Right lobe of liver (tissue), 6 donors: ENCODE data around the gene UCK2. TPM values are rescaled to one million over a fixed set of nuclear protein-coding genes. Genes with fewer than 3 reads are reported as not detected.

ENCODE experiments used
- ATAC-seq, 4 donors: fragments of 200-7000 bp; cut with Tn5 transposase; one replicate each; pipeline ENCODE4 v1.9.1; 2020; ENCODE audit warnings: mild to moderate bottlenecking in 4 of 4, moderate library complexity in 4 of 4
- DNase-seq, 3 donors: peaks; one replicate each; pipeline ENCODE4 v3.0.0-alpha.2; 2020
- H3K27ac ChIP-seq, 3 donors: fragments of 200-600 bp; one replicate each; pipeline ENCODE4 v1.8.0; 2022
- H3K27me3 ChIP-seq, 2 donors: fragments of 200-600 bp; one replicate each; pipeline ENCODE4 v1.8.0; 2022
- H3K36me3 ChIP-seq, 4 donors: fragments of 200-600 bp; sonication (generic) in 1 of 4; one replicate each; pipeline versions ENCODE4 v1.5.1 to v1.8.0; 2017 to 2022; ENCODE audit warnings: control low read depth in 1 of 4
- H3K4me1 ChIP-seq, 4 donors: fragments of 200-600 bp; sonication (generic) in 1 of 4; one replicate each; pipeline versions ENCODE4 v1.5.1 to v1.8.0; 2017 to 2022; ENCODE audit warnings: control low read depth in 1 of 4
- H3K4me3 ChIP-seq, 3 donors: fragments of 200-600 bp; one replicate each; pipeline ENCODE4 v1.8.0; 2022
- H3K9me3 ChIP-seq, 4 donors: fragments of 200-600 bp; sonication (generic) in 1 of 4; one replicate each; pipeline versions ENCODE4 v1.5.1 to v1.8.0; 2017 to 2022; ENCODE audit warnings: control low read depth in 1 of 4
- POLR2A ChIP-seq: fragments of 450-650 bp; IDR thresholded peaks from one replicate; pipeline ENCODE4 v1.6.1; 2017; ENCODE audit warnings: antibody characterized with exemption, mild to moderate bottlenecking
- WGBS: methylation state at CpG from one replicate; pipeline ENCODE4 v1.1.6; 2018; ENCODE audit warnings: low coverage, low lambda C conversion rate; ENCODE audit not compliant: insufficient coverage; ENCODE audit errors: missing lambda C conversion rate; 5-methylcytosine and 5-hydroxymethylcytosine counted together
- intact Hi-C, 2 donors: fragments of 100-400 bp; cut with DNase I; formaldehyde crosslinking; loops; one replicate each; pipeline versions ENCODE4 v1.11.2 to v1.14.1; 2022
- total RNA-seq, 6 experiments: library from RNA; depleted of rRNA in 2 of 6; stranded (reverse); fragments of >200 nt in 2 of 6; fragmentation: NEBNext Ultra II Directional in 3 of 6; extraction: Animal tissue kit (Norgen Biotek cat#: 25700) in 3 of 6; gene quantifications; one replicate each; pipeline versions ENCODE4 v1.1.0 to v1.2.4, GENCODE V29; 2016 to 2023
- TF ChIP-seq, protein P1 (sequence below), 4 donors: fragments of 200-600 bp in 3 of 4; fragments of 450-650 bp in 1 of 4; IDR thresholded peaks; one replicate each; pipeline versions ENCODE4 v1.5.1 to v1.8.0; 2016 to 2022; ENCODE audit warnings: antibody characterized with exemption in 4 of 4, mild to moderate bottlenecking in 2 of 4
- donor health status: DM: no; HTN: yes; CAD: no.
- donor health status: DM: no; HTN: no; CAD: no.
- donor health status: DM: no; HTN: no; CAD: no.
- donor health status: DM: no; HTN: yes; CAD: no.
- donor health status: DM: no; HTN: yes; CAD: no.

UCK2 gene
- total RNA-seq, 6 experiments from 2014 or later, result 8.4 to 22.9 (median 10.4) TPM

DNA sequence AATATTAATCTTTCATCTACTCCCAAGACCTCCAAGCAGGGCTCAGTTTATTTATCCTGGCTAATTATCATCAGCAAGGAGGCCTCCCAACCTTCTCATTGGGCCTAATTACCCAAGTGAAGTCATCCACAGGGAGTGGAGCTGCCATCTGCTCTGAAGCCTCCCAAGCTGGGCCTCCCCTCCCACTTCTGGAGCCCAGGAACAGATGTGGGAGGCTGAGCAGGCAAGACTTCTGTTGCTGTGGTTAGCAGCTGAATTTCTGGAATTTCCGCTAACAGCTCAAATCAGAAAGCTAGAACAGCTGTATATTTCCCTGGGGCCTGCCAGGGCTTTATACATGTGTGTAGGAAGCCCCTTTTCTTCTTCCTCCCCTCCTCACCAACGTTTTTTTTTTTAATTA, 127.5 kb downstream of the UCK2 start:
- WGBS, result 40% methylated on average over 2 of the region's 2 CpGs
- no peaks in the 10 kb centered on the region for H3K4me1 ChIP-seq
- intact Hi-C loops, result no loop called here
- ATAC-seq, result no peak
- DNase-seq, result no peak
- no peaks in the 10 kb centered on the region for H3K27me3 ChIP-seq
- TF ChIP-seq, protein P1, sequence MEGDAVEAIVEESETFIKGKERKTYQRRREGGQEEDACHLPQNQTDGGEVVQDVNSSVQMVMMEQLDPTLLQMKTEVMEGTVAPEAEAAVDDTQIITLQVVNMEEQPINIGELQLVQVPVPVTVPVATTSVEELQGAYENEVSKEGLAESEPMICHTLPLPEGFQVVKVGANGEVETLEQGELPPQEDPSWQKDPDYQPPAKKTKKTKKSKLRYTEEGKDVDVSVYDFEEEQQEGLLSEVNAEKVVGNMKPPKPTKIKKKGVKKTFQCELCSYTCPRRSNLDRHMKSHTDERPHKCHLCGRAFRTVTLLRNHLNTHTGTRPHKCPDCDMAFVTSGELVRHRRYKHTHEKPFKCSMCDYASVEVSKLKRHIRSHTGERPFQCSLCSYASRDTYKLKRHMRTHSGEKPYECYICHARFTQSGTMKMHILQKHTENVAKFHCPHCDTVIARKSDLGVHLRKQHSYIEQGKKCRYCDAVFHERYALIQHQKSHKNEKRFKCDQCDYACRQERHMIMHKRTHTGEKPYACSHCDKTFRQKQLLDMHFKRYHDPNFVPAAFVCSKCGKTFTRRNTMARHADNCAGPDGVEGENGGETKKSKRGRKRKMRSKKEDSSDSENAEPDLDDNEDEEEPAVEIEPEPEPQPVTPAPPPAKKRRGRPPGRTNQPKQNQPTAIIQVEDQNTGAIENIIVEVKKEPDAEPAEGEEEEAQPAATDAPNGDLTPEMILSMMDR (IDR thresholded peaks at IDR 0.05), result no peak
- TF ChIP-seq POLR2A, result no peak
- H3K27ac ChIP-seq, result no peak overlapping the region
- no peaks in the 10 kb centered on the region for H3K9me3 ChIP-seq
- H3K4me3 ChIP-seq, result no peak overlapping the region
- H3K36me3 ChIP-seq, result no peaks in the 10 kb centered on the region

DNA sequence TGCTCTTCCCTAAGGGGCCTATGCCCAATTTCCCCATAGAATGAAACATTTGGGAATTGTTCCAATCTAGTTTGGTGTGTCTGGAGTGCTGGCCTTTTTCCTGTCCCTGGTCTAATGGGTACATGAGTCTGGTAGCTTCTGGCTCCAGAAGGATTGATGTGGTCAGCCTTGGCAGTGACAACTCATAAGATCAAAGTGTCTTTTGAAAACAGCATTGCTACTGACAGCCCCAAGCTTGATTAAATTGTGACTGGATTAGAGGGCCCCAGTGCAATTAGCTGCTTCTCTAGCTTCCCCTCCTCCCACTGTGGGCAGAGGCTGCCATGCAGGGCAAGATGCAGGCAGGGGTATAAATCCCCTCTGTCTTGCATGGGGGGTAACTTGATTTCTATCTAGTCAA, 130.9 kb downstream of the UCK2 start:
- Histone ChIP-seq H3K36me3 (no peaks in the 10 kb centered on the region), H3K27me3 (no peaks in the 10 kb centered on the region), H3K27ac (no peak overlapping the region), H3K4me1 (no peaks in the 10 kb centered on the region), H3K9me3 (no peaks in the 10 kb centered on the region), H3K4me3 (no peak overlapping the region)
- no peak for DNase-seq
- ATAC-seq, result no peak
- intact Hi-C loops, result no loop called here
- no peak for TF ChIP-seq POLR2A
- TF ChIP-seq, protein P1 (IDR thresholded peaks at IDR 0.05), result no peak

DNA sequence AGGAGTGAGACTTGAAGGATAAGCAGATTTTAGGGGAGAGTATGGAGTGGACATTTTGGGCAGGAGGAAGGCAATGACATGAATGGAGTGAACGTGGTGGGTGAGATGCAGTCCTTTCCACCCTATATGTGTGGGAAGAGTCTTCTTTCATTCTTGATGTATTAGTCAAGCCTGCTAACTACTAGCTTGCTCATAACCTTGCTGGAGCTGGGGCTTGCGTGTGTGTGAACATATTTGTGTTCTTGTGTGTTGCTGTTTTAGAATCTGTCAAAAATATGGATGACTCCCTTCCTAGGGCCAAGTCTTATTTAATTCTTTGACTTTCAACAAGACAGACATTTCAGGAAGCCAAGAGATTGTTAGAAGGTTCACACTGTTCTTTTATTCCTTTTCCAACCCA, 132.7 kb downstream of the UCK2 start:
- no peak for TF ChIP-seq POLR2A
- TF ChIP-seq, protein P1 (IDR thresholded peaks at IDR 0.05), result no peak
- ATAC-seq (no peak), DNase-seq (no peak)
- no peak overlapping the region for H3K27ac ChIP-seq
- no peak overlapping the region for H3K4me3 ChIP-seq
- no peaks in the 10 kb centered on the region for H3K9me3 ChIP-seq
- H3K27me3 ChIP-seq, result no peaks in the 10 kb centered on the region
- H3K36me3 ChIP-seq, result no peaks in the 10 kb centered on the region
- WGBS, result 40% methylated on average over 1 of the region's 2 CpGs
- no peaks in the 10 kb centered on the region for H3K4me1 ChIP-seq
- intact Hi-C loops, result no loop called here

DNA sequence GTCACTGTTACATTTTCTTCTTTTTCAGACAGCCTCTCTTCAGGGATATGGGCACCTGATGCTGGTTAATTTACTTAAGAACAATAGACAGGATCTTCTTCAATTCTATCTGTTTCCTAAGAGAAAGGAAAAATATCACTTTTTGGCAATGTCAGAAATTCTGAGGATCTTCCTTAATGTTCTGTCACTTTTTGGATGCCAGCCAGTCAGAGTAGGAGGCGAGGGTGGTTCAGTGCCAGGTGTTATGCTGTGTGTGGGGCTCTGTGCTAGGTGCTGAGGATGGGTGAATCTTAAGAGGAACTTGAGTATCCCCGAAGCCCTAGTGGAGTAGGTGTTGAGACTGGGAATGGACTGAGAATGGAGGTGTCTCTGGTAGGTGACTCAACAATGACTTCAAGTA, 133.5 kb downstream of the UCK2 start:
- Histone ChIP-seq H3K4me1 (no peaks in the 10 kb centered on the region), H3K27me3 (no peaks in the 10 kb centered on the region), H3K27ac (no peak overlapping the region), H3K9me3 (no peaks in the 10 kb centered on the region), H3K36me3 (no peaks in the 10 kb centered on the region), H3K4me3 (no peak overlapping the region)
- 61% methylated on average over 2 of the region's 2 CpGs for WGBS
- DNase-seq (no peak), ATAC-seq (no peak)
- TF ChIP-seq, protein P1 (IDR thresholded peaks at IDR 0.05), result no peak
- no peak for TF ChIP-seq POLR2A
- intact Hi-C loops, result no loop called here

Other genes with a start within 250 kb of the UCK2 start
- gene MGST3, start 196.4 kb upstream of the UCK2 start, total RNA-seq, result 100 to 1,000 TPM in 3 of 6 experiments, 10 to 100 TPM in 3; 74.0 to 141 (median 103) TPM
- 100 to 1,000 TPM in 3 of 6 experiments, 10 to 100 TPM in 3; 69.7 to 139 (median 93.8) TPM for gene ALDH9A1, start 129.1 kb upstream of the UCK2 start, total RNA-seq
- 10 to 100 TPM; 54.7 to 92.9 (median 75.9) TPM for gene TMCO1, start 58.7 kb upstream of the UCK2 start, total RNA-seq